ENCODE measurements around the gene RPH3AL. TPM values are rescaled to one million over a fixed set of nuclear protein-coding genes. Genes with fewer than 3 reads are reported as not detected.
"Not testable (repeated sequence)": the region's sequence is repeated elsewhere in the genome, so short reads cannot be mapped to it uniquely, and the experiment has no call there.

RPH3AL gene
- total and polyA plus RNA-seq, 9 donors, result 5.8 to 43.8 (median 21.0) TPM

- Histone ChIP-seq H3K27me3 (no peaks in the 10 kb centered on the region), H3K4me1 (ENCODE audit: insufficient read depth) (no peaks in the 10 kb centered on the region), H3K4me3 (no peak overlapping the region), H3K27ac (no peak overlapping the region), H3K36me3 (no peaks in the 10 kb centered on the region), H3K9me3 (no peaks in the 10 kb centered on the region)
- intact Hi-C loops (cut with DNase I), result no loop called here
- WGBS, 3 donors, result 74 to 87% (median 80%) methylated on average over 8 of the region's 8 CpGs
- TF ChIP-seq POLR2A (IDR thresholded peaks at IDR 0.05), result no peak
- no peak for TF ChIP-seq CTCF (IDR thresholded peaks at IDR 0.05)
- no peak for TF ChIP-seq EP300 (IDR thresholded peaks at IDR 0.05)
- DNase-seq, result peak in 2 of 5 donors; percentile 9 to 17
These were observed 130.4 kb downstream of the RPH3AL start for GRCh38 chr17:222172-222571.

GRCh38 chr17:219696-220095 lies 132.9 kb downstream of the RPH3AL start:
- Histone ChIP-seq H3K9me3 (no peaks in the 10 kb centered on the region), H3K27ac (no peak overlapping the region), H3K4me3 (no peak overlapping the region), H3K4me1 (ENCODE audit: insufficient read depth) (no peaks in the 10 kb centered on the region), H3K27me3 (no peaks in the 10 kb centered on the region), H3K36me3 (no peaks in the 10 kb centered on the region)
- WGBS, 3 donors, result 89 to 98% (median 92%) methylated on average over 10 of the region's 10 CpGs
- TF ChIP-seq EP300 (IDR thresholded peaks at IDR 0.05) (no peak), CTCF (IDR thresholded peaks at IDR 0.05) (no peak), POLR2A (IDR thresholded peaks at IDR 0.05) (no peak)
- intact Hi-C loops (cut with DNase I), result no loop called here
- DNase-seq, result peak in 2 of 5 donors; percentile 3 to 13

GRCh38 chr17:218432-219110 lies 134.0 kb downstream of the RPH3AL start:
- Histone ChIP-seq H3K9me3 (no peaks in the 10 kb centered on the region), H3K36me3 (no peaks in the 10 kb centered on the region), H3K4me1 (ENCODE audit: insufficient read depth) (no peaks in the 10 kb centered on the region), H3K4me3 (no peak overlapping the region), H3K27me3 (no peaks in the 10 kb centered on the region), H3K27ac (no peak overlapping the region)
- WGBS, 3 donors, result 77 to 86% (median 83%) methylated on average over 8 of the region's 8 CpGs
- DNase-seq, result peak in 1 of 5 donors; percentile 8
- no peak for TF ChIP-seq CTCF (IDR thresholded peaks at IDR 0.05)
- TF ChIP-seq EP300 (IDR thresholded peaks at IDR 0.05), result no peak
- no peak for TF ChIP-seq POLR2A (IDR thresholded peaks at IDR 0.05)
- intact Hi-C loops (cut with DNase I), result no loop called here

GRCh38 chr17:216625-217024 lies 136.0 kb downstream of the RPH3AL start:
- intact Hi-C loops (cut with DNase I), result no loop called here
- TF ChIP-seq POLR2A (IDR thresholded peaks at IDR 0.05), result no peak
- TF ChIP-seq CTCF (IDR thresholded peaks at IDR 0.05), result no peak
- no peaks in the 10 kb centered on the region for H3K9me3 ChIP-seq
- H3K4me1 ChIP-seq (ENCODE audit: insufficient read depth), result no peaks in the 10 kb centered on the region
- H3K4me3 ChIP-seq, result no peak overlapping the region
- H3K36me3 ChIP-seq, result no peaks in the 10 kb centered on the region
- DNase-seq, result no peak
- H3K27ac ChIP-seq, result no peak overlapping the region
- 46 to 75% (median 69%) methylated on average over 2 of the region's 2 CpGs for WGBS, 3 donors
- H3K27me3 ChIP-seq, result no peaks in the 10 kb centered on the region

GRCh38 chr17:215563-216478 lies 136.8 kb downstream of the RPH3AL start:
- intact Hi-C loops (cut with DNase I); H3K27ac ChIP-seq; H3K4me3 ChIP-seq; H3K27me3 ChIP-seq; H3K4me1 ChIP-seq (ENCODE audit: insufficient read depth); H3K9me3 ChIP-seq; H3K36me3 ChIP-seq: not testable (repeated sequence)
- 58 to 76% (median 67%) methylated on average over 22 to 25 of the region's 29 CpGs for WGBS, 3 donors
- DNase-seq, result peak in 1 of 5 donors; percentile 63

Data from ovary (tissue), 9 donors.